ENCODE results near the gene EHD2.
"Not testable (repeated sequence)": the region's sequence is repeated elsewhere in the genome, so short reads cannot be mapped to it uniquely, and the experiment has no call there.

DNA sequence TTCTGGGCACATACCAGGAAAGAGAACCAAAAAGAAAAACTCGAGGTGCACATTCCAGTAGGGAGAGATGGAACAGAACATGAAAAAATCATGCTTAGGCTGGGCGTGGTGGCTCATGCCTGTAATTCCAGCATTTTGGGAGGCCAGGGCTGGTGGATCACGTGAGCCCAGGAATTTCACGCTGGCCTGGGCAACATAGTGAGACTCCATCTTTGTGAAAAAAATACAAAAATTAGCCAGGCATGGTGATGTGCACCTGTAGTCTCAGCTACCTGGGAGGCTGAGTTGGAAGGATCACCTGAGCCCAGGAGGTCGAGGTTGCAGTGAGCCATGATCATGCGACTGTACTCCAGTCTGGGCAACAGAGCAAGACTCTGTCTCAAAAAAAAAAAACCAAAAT, 58.1 kb downstream of the EHD2 start:
- TF ChIP-seq, protein P1, sequence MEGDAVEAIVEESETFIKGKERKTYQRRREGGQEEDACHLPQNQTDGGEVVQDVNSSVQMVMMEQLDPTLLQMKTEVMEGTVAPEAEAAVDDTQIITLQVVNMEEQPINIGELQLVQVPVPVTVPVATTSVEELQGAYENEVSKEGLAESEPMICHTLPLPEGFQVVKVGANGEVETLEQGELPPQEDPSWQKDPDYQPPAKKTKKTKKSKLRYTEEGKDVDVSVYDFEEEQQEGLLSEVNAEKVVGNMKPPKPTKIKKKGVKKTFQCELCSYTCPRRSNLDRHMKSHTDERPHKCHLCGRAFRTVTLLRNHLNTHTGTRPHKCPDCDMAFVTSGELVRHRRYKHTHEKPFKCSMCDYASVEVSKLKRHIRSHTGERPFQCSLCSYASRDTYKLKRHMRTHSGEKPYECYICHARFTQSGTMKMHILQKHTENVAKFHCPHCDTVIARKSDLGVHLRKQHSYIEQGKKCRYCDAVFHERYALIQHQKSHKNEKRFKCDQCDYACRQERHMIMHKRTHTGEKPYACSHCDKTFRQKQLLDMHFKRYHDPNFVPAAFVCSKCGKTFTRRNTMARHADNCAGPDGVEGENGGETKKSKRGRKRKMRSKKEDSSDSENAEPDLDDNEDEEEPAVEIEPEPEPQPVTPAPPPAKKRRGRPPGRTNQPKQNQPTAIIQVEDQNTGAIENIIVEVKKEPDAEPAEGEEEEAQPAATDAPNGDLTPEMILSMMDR (IDR thresholded peaks at IDR 0.05; ENCODE audit: insufficient read depth, low read length, poor library complexity, severe bottlenecking): not testable (repeated sequence)
- TF ChIP-seq EZH2phosphoT487 (conservative IDR thresholded peaks at IDR 0.05; ENCODE audit: low read length): not testable (repeated sequence)

Data from SU-DHL-6 (cell line).